KBM-7 (cell line): ENCODE measurements around the gene ATP8B3.
"Not testable (repeated sequence)": the region's sequence is repeated elsewhere in the genome, so short reads cannot be mapped to it uniquely, and the experiment has no call there.

Experiments
- DNase-seq: peaks from one replicate; pipeline ENCODE4 v3.0.0-alpha.2; 2015
- in situ Hi-C: fragments of 300-500 bp; cut with MboI; formaldehyde crosslinking; loops from 2 replicates; pipeline ENCODE4 v1.14.3; 2020; ENCODE audit warnings: low sequenced_read_pairs, low pct_unique_long_range_greater_than_20kb, mixed read lengths

The ATP8B3 gene

GRCh38 chr19:1807030-1807694 lies 4.9 kb downstream of the ATP8B3 start:
- in situ Hi-C loops, result no loop called here
- no peak for DNase-seq

GRCh38 chr19:1806184-1807029 lies 5.7 kb downstream of the ATP8B3 start:
- in situ Hi-C loops, result no loop called here
- no peak for DNase-seq

- in situ Hi-C loops, result no loop called here
- no peak for DNase-seq
These were observed 6.5 kb downstream of the ATP8B3 start for GRCh38 chr19:1805401-1806183.

- in situ Hi-C loops, result no loop called here
- no peak for DNase-seq
These were observed 7.2 kb downstream of the ATP8B3 start for GRCh38 chr19:1804858-1805257.

- no peak for DNase-seq
- in situ Hi-C loops, result no loop called here
These were observed 12.3 kb downstream of the ATP8B3 start for GRCh38 chr19:1799695-1800342.

GRCh38 chr19:1797313-1797712 lies 14.8 kb downstream of the ATP8B3 start:
- in situ Hi-C loops, DNase-seq: not testable (repeated sequence)

- in situ Hi-C loops, result no loop called here
These were observed 15.5 kb downstream of the ATP8B3 start for GRCh38 chr19:1796395-1797142.

GRCh38 chr19:1794424-1795172 lies 17.5 kb downstream of the ATP8B3 start:
- in situ Hi-C loops, result no loop called here

More at GRCh38 chr19:1796395-1797142, 15.5 kb downstream of the ATP8B3 start:
- DNase-seq, result no peak

GRCh38 chr19:1791879-1792278 lies 20.2 kb downstream of the ATP8B3 start:
- in situ Hi-C loops, result no loop called here
- no peak for DNase-seq

More at GRCh38 chr19:1794424-1795172, 17.5 kb downstream of the ATP8B3 start:
- no peak for DNase-seq

GRCh38 chr19:1790054-1790792 lies 21.9 kb downstream of the ATP8B3 start:
- no peak for DNase-seq
- in situ Hi-C loops, result no loop called here

- in situ Hi-C loops, result no loop called here
- DNase-seq, result no peak
These were observed 22.6 kb downstream of the ATP8B3 start for GRCh38 chr19:1789261-1790041.

GRCh38 chr19:1787116-1787515 lies 25.0 kb downstream of the ATP8B3 start:
- in situ Hi-C loops, result no loop called here
- DNase-seq, result no peak

GRCh38 chr19:1786668-1787067 lies 25.4 kb downstream of the ATP8B3 start:
- in situ Hi-C loops, result no loop called here

GRCh38 chr19:1785310-1785709 lies 26.8 kb downstream of the ATP8B3 start:
- no peak for DNase-seq
- in situ Hi-C loops, result no loop called here

More at GRCh38 chr19:1786668-1787067, 25.4 kb downstream of the ATP8B3 start:
- no peak for DNase-seq

- in situ Hi-C loops, result no loop called here
These were observed 28.2 kb downstream of the ATP8B3 start for GRCh38 chr19:1783874-1784273.

GRCh38 chr19:1783354-1783753 lies 28.7 kb downstream of the ATP8B3 start:
- in situ Hi-C loops, result no loop called here
- DNase-seq, result no peak

More at GRCh38 chr19:1783874-1784273, 28.2 kb downstream of the ATP8B3 start:
- peak; percentile 82 for DNase-seq
